Measurements from ENCODE around the gene CACNA1H.

CACNA1H gene

DNA sequence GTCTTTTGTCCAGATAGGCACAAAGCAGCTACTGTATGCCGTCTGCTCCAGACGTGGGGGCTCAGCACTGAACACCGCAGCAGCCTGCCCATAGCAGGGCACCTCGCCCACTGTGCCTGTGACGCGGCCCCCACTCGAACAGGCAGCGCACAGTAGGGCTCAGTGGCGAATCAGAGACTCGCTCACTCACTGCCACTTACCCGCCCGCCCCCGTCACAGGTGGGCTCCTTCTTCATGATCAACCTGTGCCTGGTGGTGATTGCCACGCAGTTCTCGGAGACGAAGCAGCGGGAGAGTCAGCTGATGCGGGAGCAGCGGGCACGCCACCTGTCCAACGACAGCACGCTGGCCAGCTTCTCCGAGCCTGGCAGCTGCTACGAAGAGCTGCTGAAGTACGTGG lies 48.5 kb downstream of the CACNA1H start:
- Histone ChIP-seq H3K9me2 (replicated peaks; ENCODE audit: control insufficient read depth, low read length) (no peaks in the 10 kb centered on the region), H3K4me1 (ENCODE audit: control insufficient read depth, low read length) (no peaks in the 10 kb centered on the region), H3K36me3 (ENCODE audit: control insufficient read depth, low read length) (no peaks in the 10 kb centered on the region), H3K4me2 (ENCODE audit: low read length) (no peak overlapping the region), H4K20me1 (ENCODE audit: control insufficient read depth, insufficient read depth, low read depth, low read length) (no peaks in the 10 kb centered on the region), H3K27ac (ENCODE audit: low read depth, low read length) (no peak overlapping the region), H3K27me3 (ENCODE audit: control insufficient read depth, low read length) (no peaks in the 10 kb centered on the region), H3K79me2 (ENCODE audit: control insufficient read depth, low read length) (no peaks in the 10 kb centered on the region), H3F3A (ENCODE audit: control insufficient read depth, insufficient read depth) (no peaks in the 10 kb centered on the region), H3K4me3 (ENCODE audit: low read length) (no peak overlapping the region), H3K9me3 (ENCODE audit: control insufficient read depth, insufficient read depth, low read length) (no peaks in the 10 kb centered on the region)
- TF ChIP-seq, protein P1, sequence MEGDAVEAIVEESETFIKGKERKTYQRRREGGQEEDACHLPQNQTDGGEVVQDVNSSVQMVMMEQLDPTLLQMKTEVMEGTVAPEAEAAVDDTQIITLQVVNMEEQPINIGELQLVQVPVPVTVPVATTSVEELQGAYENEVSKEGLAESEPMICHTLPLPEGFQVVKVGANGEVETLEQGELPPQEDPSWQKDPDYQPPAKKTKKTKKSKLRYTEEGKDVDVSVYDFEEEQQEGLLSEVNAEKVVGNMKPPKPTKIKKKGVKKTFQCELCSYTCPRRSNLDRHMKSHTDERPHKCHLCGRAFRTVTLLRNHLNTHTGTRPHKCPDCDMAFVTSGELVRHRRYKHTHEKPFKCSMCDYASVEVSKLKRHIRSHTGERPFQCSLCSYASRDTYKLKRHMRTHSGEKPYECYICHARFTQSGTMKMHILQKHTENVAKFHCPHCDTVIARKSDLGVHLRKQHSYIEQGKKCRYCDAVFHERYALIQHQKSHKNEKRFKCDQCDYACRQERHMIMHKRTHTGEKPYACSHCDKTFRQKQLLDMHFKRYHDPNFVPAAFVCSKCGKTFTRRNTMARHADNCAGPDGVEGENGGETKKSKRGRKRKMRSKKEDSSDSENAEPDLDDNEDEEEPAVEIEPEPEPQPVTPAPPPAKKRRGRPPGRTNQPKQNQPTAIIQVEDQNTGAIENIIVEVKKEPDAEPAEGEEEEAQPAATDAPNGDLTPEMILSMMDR (IDR thresholded peaks at IDR 0.05; ENCODE audit: low read depth, low read length, poor library complexity, severe bottlenecking): no peak
- TF ChIP-seq EZH2phosphoT487 (IDR thresholded peaks at IDR 0.05; ENCODE audit: borderline replicate concordance, low read length): no peak

DNA sequence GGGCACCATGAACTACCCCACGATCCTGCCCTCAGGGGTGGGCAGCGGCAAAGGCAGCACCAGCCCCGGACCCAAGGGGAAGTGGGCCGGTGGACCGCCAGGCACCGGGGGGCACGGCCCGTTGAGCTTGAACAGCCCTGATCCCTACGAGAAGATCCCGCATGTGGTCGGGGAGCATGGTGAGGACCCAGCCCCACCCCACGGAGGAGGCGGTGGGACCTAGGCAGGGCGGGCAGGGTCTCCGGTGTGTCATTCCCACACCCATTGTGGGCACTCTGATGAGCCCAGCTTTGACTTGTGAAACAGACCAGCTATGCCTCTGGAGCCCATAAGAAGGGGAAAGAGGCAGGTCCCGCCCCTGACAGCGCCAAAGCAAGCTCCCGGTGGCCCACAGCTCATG lies 49.4 kb downstream of the CACNA1H start:
- TF ChIP-seq, protein P1 (IDR thresholded peaks at IDR 0.05; ENCODE audit: low read depth, low read length, poor library complexity, severe bottlenecking): no peak
- H3K27me3 ChIP-seq (ENCODE audit: control insufficient read depth, low read length): no peaks in the 10 kb centered on the region

DNA sequence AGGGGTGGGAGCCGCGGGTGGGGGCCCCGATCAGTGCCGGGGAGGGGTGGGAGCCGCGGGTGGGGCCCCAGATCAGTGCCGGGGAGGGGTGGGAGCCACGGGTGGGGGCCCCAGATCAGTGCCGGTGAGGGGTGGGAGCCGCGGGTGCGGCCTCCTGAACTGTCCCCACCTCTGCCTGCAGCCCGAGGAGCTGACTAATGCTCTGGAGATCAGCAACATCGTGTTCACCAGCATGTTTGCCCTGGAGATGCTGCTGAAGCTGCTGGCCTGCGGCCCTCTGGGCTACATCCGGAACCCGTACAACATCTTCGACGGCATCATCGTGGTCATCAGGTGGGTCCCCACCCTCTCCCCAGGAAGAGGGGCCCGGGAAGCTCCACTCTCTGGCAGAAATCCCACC lies 52.0 kb downstream of the CACNA1H start:
- no peak overlapping the region for H3K27ac ChIP-seq (ENCODE audit: low read depth, low read length)
- H4K20me1 ChIP-seq (ENCODE audit: control insufficient read depth, insufficient read depth, low read depth, low read length): no peaks in the 10 kb centered on the region
- H3K36me3 ChIP-seq (ENCODE audit: control insufficient read depth, low read length): no peaks in the 10 kb centered on the region
- H3K27me3 ChIP-seq (ENCODE audit: control insufficient read depth, low read length): no peaks in the 10 kb centered on the region
- no peak overlapping the region for H3K4me3 ChIP-seq (ENCODE audit: low read length)
- no peak overlapping the region for H3K4me2 ChIP-seq (ENCODE audit: low read length)
- no peak for TF ChIP-seq EZH2phosphoT487 (IDR thresholded peaks at IDR 0.05; ENCODE audit: borderline replicate concordance, low read length)
- TF ChIP-seq, protein P1 (IDR thresholded peaks at IDR 0.05; ENCODE audit: low read depth, low read length, poor library complexity, severe bottlenecking): no peak
- no peaks in the 10 kb centered on the region for H3F3A ChIP-seq (ENCODE audit: control insufficient read depth, insufficient read depth)
- no peaks in the 10 kb centered on the region for H3K9me3 ChIP-seq (ENCODE audit: control insufficient read depth, insufficient read depth, low read length)
- no peaks in the 10 kb centered on the region for H3K4me1 ChIP-seq (ENCODE audit: control insufficient read depth, low read length)
- no peaks in the 10 kb centered on the region for H3K79me2 ChIP-seq (ENCODE audit: control insufficient read depth, low read length)
- H3K9me2 ChIP-seq (replicated peaks; ENCODE audit: control insufficient read depth, low read length): no peaks in the 10 kb centered on the region

More for the DNA sequence above, 49.4 kb downstream of the CACNA1H start:
- Histone ChIP-seq H3K9me2 (replicated peaks; ENCODE audit: control insufficient read depth, low read length) (no peaks in the 10 kb centered on the region), H3K36me3 (ENCODE audit: control insufficient read depth, low read length) (no peaks in the 10 kb centered on the region), H3K9me3 (ENCODE audit: control insufficient read depth, insufficient read depth, low read length) (no peaks in the 10 kb centered on the region), H3K79me2 (ENCODE audit: control insufficient read depth, low read length) (no peaks in the 10 kb centered on the region), H3K4me3 (ENCODE audit: low read length) (no peak overlapping the region), H3K4me1 (ENCODE audit: control insufficient read depth, low read length) (no peaks in the 10 kb centered on the region), H3F3A (ENCODE audit: control insufficient read depth, insufficient read depth) (no peaks in the 10 kb centered on the region), H3K27ac (ENCODE audit: low read depth, low read length) (no peak overlapping the region), H3K4me2 (ENCODE audit: low read length) (no peak overlapping the region), H4K20me1 (ENCODE audit: control insufficient read depth, insufficient read depth, low read depth, low read length) (no peaks in the 10 kb centered on the region)

DNA sequence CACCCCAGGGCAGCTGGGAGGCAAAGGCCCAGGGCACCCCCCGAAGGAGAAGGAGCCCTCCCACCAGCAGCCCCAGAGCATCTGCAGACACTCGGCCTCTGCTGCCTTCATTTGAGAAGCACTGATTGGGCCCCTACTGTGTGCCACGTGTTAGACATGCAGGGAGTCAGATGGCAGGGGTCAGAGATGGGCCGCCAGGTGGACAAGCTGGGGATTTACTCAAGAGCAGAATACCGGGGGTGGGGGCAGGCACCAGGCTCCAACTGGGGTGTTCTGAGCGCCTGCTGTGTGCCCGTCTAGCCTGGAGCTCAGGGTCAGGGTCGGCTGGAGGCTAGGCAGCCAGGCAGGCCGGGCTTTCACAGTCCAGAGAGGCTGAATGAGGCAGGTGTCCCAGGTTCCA lies 53.4 kb downstream of the CACNA1H start:
- Histone ChIP-seq H3K4me3 (ENCODE audit: low read length) (no peak overlapping the region), H3K36me3 (ENCODE audit: control insufficient read depth, low read length) (no peaks in the 10 kb centered on the region)

More for the DNA sequence above, 53.4 kb downstream of the CACNA1H start:
- no peaks in the 10 kb centered on the region for H3F3A ChIP-seq (ENCODE audit: control insufficient read depth, insufficient read depth)
- H4K20me1 ChIP-seq (ENCODE audit: control insufficient read depth, insufficient read depth, low read depth, low read length): no peaks in the 10 kb centered on the region
- no peaks in the 10 kb centered on the region for H3K9me2 ChIP-seq (replicated peaks; ENCODE audit: control insufficient read depth, low read length)
- no peaks in the 10 kb centered on the region for H3K9me3 ChIP-seq (ENCODE audit: control insufficient read depth, insufficient read depth, low read length)
- no peak overlapping the region for H3K4me2 ChIP-seq (ENCODE audit: low read length)
- H3K79me2 ChIP-seq (ENCODE audit: control insufficient read depth, low read length): no peaks in the 10 kb centered on the region
- H3K27ac ChIP-seq (ENCODE audit: low read depth, low read length): no peak overlapping the region
- TF ChIP-seq, protein P1 (IDR thresholded peaks at IDR 0.05; ENCODE audit: low read depth, low read length, poor library complexity, severe bottlenecking): no peak
- no peak for TF ChIP-seq EZH2phosphoT487 (IDR thresholded peaks at IDR 0.05; ENCODE audit: borderline replicate concordance, low read length)
- H3K4me1 ChIP-seq (ENCODE audit: control insufficient read depth, low read length): no peaks in the 10 kb centered on the region
- H3K27me3 ChIP-seq (ENCODE audit: control insufficient read depth, low read length): no peaks in the 10 kb centered on the region

Data from DOHH2 (cell line).